HG03565 (cell line): ENCODE measurements around the gene SPARC.
"Not testable (repeated sequence)": the region's sequence is repeated elsewhere in the genome, so short reads cannot be mapped to it uniquely, and the experiment has no call there.

Source experiments
- ATAC-seq: cut with Tn5 transposase; IDR thresholded peaks from one replicate; pipeline ENCODE4 v1.9.1; 2021; ENCODE audit warnings: mild to moderate bottlenecking, moderate library complexity; ENCODE audit not compliant: unreplicated experiment

Gene SPARC

GRCh38 chr5:151686674-151687407, at the start of gene SPARC:
Gene SPARC, minus strand, starts transcription at chr5:151686915. Its CDS starts 10,727 bp downstream, at chr5:151676188.
- peak; percentile 52 for ATAC-seq

- no peak for ATAC-seq
Measured at GRCh38 chr5:151735646-151736045, 48.9 kb upstream of the SPARC start.

- ATAC-seq = no peak
Measured at GRCh38 chr5:151734064-151734408, 47.3 kb upstream of the SPARC start.

- no peak for ATAC-seq
Measured at GRCh38 chr5:151733358-151734063, 46.8 kb upstream of the SPARC start.

- ATAC-seq = no peak
Measured at GRCh38 chr5:151730381-151730780, 43.7 kb upstream of the SPARC start.

- ATAC-seq = not testable (repeated sequence)
Measured at GRCh38 chr5:151729597-151729996, 42.9 kb upstream of the SPARC start.

- ATAC-seq = no peak
Measured at GRCh38 chr5:151724360-151724759, 37.6 kb upstream of the SPARC start.

- no peak for ATAC-seq
Measured at GRCh38 chr5:151722546-151722945, 35.8 kb upstream of the SPARC start.

GRCh38 chr5:151721812-151722391, 35.2 kb upstream of the SPARC start:
- no peak for ATAC-seq

- peak; percentile 72 for ATAC-seq
Measured at GRCh38 chr5:151721087-151721646, 34.5 kb upstream of the SPARC start.

- ATAC-seq = no peak
Measured at GRCh38 chr5:151720215-151720614, 33.5 kb upstream of the SPARC start.

GRCh38 chr5:151719228-151720000, 32.7 kb upstream of the SPARC start:
- no peak for ATAC-seq

GRCh38 chr5:151718646-151719045, 31.9 kb upstream of the SPARC start:
- no peak for ATAC-seq

- ATAC-seq = no peak
Measured at GRCh38 chr5:151718153-151718552, 31.4 kb upstream of the SPARC start.

- no peak for ATAC-seq
Measured at GRCh38 chr5:151717416-151717815, 30.7 kb upstream of the SPARC start.

GRCh38 chr5:151709109-151709735, 22.5 kb upstream of the SPARC start:
- ATAC-seq = no peak

- no peak for ATAC-seq
Measured at GRCh38 chr5:151708126-151708525, 21.4 kb upstream of the SPARC start.

- ATAC-seq = no peak
Measured at GRCh38 chr5:151707567-151707966, 20.9 kb upstream of the SPARC start.

GRCh38 chr5:151706906-151707305, 20.2 kb upstream of the SPARC start:
- ATAC-seq = no peak

- ATAC-seq = no peak
Measured at GRCh38 chr5:151703780-151704179, 17.1 kb upstream of the SPARC start.

- ATAC-seq = peak; percentile 85
Measured at GRCh38 chr5:151703227-151703626, 16.5 kb upstream of the SPARC start.
